ENCODE measurements around the gene TRIM44.

DNA sequence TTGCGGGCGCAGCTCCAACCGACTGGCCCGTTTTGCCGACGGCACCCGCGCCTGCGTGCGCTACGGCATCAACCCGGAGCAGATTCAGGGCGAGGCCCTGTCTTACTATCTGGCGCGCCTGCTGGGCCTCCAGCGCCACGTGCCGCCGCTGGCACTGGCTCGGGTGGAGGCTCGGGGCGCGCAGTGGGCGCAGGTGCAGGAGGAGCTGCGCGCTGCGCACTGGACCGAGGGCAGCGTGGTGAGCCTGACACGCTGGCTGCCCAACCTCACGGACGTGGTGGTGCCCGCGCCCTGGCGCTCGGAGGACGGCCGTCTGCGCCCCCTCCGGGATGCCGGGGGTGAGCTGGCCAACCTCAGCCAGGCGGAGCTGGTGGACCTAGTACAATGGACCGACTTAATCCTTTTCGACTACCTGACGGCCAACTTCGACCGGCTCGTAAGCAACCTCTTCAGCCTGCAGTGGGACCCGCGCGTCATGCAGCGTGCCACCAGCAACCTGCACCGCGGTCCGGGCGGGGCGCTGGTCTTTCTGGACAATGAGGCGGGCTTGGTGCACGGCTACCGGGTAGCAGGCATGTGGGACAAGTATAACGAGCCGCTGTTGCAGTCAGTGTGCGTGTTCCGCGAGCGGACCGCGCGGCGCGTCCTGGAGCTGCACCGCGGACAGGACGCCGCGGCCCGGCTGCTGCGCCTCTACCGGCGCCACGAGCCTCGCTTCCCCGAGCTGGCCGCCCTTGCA lies 43.3 kb upstream of the TRIM44 start:
- TF ChIP-seq POLR2A (IDR thresholded peaks at IDR 0.05): no peak
- TF ChIP-seq, protein P1, sequence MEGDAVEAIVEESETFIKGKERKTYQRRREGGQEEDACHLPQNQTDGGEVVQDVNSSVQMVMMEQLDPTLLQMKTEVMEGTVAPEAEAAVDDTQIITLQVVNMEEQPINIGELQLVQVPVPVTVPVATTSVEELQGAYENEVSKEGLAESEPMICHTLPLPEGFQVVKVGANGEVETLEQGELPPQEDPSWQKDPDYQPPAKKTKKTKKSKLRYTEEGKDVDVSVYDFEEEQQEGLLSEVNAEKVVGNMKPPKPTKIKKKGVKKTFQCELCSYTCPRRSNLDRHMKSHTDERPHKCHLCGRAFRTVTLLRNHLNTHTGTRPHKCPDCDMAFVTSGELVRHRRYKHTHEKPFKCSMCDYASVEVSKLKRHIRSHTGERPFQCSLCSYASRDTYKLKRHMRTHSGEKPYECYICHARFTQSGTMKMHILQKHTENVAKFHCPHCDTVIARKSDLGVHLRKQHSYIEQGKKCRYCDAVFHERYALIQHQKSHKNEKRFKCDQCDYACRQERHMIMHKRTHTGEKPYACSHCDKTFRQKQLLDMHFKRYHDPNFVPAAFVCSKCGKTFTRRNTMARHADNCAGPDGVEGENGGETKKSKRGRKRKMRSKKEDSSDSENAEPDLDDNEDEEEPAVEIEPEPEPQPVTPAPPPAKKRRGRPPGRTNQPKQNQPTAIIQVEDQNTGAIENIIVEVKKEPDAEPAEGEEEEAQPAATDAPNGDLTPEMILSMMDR (IDR thresholded peaks at IDR 0.05): no peak
